Muscle of leg (tissue), 11 donors: Measurements from ENCODE around the gene ZFX. TPM values are rescaled to one million over a fixed set of nuclear protein-coding genes. Genes with fewer than 3 reads are reported as not detected.

ENCODE experiments used
- DNase-seq: peaks from one replicate; pipeline ENCODE4 v3.0.0; 2013
- H3K27ac ChIP-seq: one replicate; pipeline ENCODE4 v1.5.1; 2013; ENCODE audit warnings: mild to moderate bottlenecking, low read length, control low read depth
- H3K27me3 ChIP-seq: one replicate; pipeline ENCODE4 v1.6.1; 2013; ENCODE audit warnings: low read length; ENCODE audit not compliant: control insufficient read depth, insufficient read depth
- H3K36me3 ChIP-seq: one replicate; pipeline ENCODE4 v1.6.1; 2013; ENCODE audit warnings: low read length; ENCODE audit not compliant: control insufficient read depth, insufficient read depth
- H3K4me1 ChIP-seq: one replicate; pipeline ENCODE4 v1.6.1; 2013; ENCODE audit warnings: low read length; ENCODE audit not compliant: control insufficient read depth, insufficient read depth
- H3K4me3 ChIP-seq: one replicate; pipeline ENCODE4 v1.5.1; 2013; ENCODE audit warnings: low read length, control low read depth
- H3K9me3 ChIP-seq: replicated peaks from 2 replicates; pipeline ENCODE4 v1.6.1; 2013; ENCODE audit warnings: low read depth, low read length; ENCODE audit not compliant: control insufficient read depth
- WGBS: methylation state at CpG from one replicate; pipeline ENCODE4 v1.1.5; 2013; ENCODE audit warnings: missing lambda C conversion rate; ENCODE audit not compliant: insufficient coverage; 5-methylcytosine and 5-hydroxymethylcytosine counted together
- polyA plus RNA-seq, 8 donors: library from polyadenylated mRNA; unstranded; fragments of 120-200 nt; gene quantifications; one replicate each; pipeline versions ENCODE4 v1.2.1 to v1.2.3, GENCODE V29; 2013; ENCODE audit warnings: inconsistent platforms in 1 of 8, low replicate concordance in 1 of 8; ENCODE audit not compliant: insufficient read length in 8 of 8, insufficient read depth in 1 of 8
- total RNA-seq: library from RNA; stranded (reverse); fragments of 120-200 nt; gene quantifications from one replicate; pipeline ENCODE4 v1.2.4, GENCODE V29; 2013

Gene ZFX
- total and polyA plus RNA-seq, 9 donors = 13.8 to 47.7 (median 16.3) TPM

- no peak overlapping the region for H3K4me3 ChIP-seq
- no peaks in the 10 kb centered on the region for H3K4me1 ChIP-seq
- no CpG with 5 or more reads among the region's 2 CpGs for WGBS
- no peak for DNase-seq
- H3K27me3 ChIP-seq = no peaks in the 10 kb centered on the region
- peaks cover 14% of the 10 kb centered on the region for H3K36me3 ChIP-seq
- no peaks in the 10 kb centered on the region for H3K9me3 ChIP-seq
- no peak overlapping the region for H3K27ac ChIP-seq
These were observed 41.1 kb downstream of the ZFX start for GRCh38 chrX:24190500-24191156.

- no peak overlapping the region for H3K4me3 ChIP-seq
- no peaks in the 10 kb centered on the region for H3K9me3 ChIP-seq
- H3K4me1 ChIP-seq = no peaks in the 10 kb centered on the region
- H3K36me3 ChIP-seq = peaks cover 10% of the 10 kb centered on the region
- no CpG with 5 or more reads among the region's 1 CpG for WGBS
- no peaks in the 10 kb centered on the region for H3K27me3 ChIP-seq
- H3K27ac ChIP-seq = no peak overlapping the region
- no peak for DNase-seq
These were observed 47.0 kb downstream of the ZFX start for GRCh38 chrX:24196509-24196908.

- WGBS = no CpG with 5 or more reads among the region's 4 CpGs
- Histone ChIP-seq H3K27me3 (no peaks in the 10 kb centered on the region), H3K9me3 (no peaks in the 10 kb centered on the region), H3K4me3 (no peak overlapping the region), H3K4me1 (no peaks in the 10 kb centered on the region), H3K36me3 (peaks cover 14% of the 10 kb centered on the region), H3K27ac (no peak overlapping the region)
- no peak for DNase-seq
These were observed 48.6 kb downstream of the ZFX start for GRCh38 chrX:24198101-24198500.

DNA sequence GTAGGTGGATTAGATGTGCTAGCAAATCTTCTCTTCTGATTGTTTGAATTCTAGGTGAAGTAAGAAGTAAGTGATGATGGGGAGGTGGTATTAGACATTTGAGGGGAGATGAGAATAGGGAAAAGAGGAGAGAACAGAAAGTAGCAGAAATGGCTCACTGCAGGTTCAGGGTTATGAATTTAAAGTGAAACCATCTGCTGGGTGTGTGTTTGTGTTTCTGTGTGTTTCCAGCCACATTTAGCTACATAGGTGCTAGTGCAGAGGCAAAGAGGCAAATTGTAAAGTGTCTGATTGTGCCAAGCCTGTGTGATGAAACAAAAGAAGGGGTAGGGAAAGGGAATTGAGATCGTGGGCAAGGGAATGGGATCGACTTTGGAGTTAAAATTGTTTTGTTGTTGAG, 50.6 kb downstream of the ZFX start:
- Histone ChIP-seq H3K4me1 (no peaks in the 10 kb centered on the region), H3K27me3 (no peaks in the 10 kb centered on the region)
- no CpG with 5 or more reads among the region's 2 CpGs for WGBS

DNA sequence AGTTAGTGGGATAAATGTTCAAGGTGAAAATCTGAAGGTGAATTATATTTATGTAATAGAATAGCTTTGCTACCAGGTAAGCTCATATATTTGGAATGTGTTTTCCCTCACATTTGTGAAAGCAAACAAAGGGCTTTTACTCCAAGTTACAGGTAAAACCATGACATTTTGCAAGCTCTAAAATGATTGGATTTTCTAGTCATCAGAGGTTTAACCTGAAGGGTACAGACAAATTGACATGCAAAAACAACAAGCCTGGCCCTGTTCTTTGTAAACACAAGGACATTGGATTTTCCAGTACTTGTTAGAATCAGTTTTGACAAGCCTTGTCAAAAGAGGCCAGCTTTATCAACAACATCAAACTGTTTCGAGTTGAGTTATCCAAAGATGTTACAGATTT, 51.7 kb downstream of the ZFX start:
- Histone ChIP-seq H3K27me3 (no peaks in the 10 kb centered on the region), H3K27ac (no peak overlapping the region), H3K4me3 (no peak overlapping the region), H3K36me3 (peaks cover 14% of the 10 kb centered on the region), H3K4me1 (no peaks in the 10 kb centered on the region), H3K9me3 (no peaks in the 10 kb centered on the region)
- no peak for DNase-seq
- no CpG with 5 or more reads among the region's 1 CpG for WGBS

More for the DNA sequence above, 50.6 kb downstream of the ZFX start:
- Histone ChIP-seq H3K4me3 (no peak overlapping the region), H3K27ac (no peak overlapping the region), H3K36me3 (peaks cover 14% of the 10 kb centered on the region), H3K9me3 (no peaks in the 10 kb centered on the region)
- DNase-seq = no peak

DNA sequence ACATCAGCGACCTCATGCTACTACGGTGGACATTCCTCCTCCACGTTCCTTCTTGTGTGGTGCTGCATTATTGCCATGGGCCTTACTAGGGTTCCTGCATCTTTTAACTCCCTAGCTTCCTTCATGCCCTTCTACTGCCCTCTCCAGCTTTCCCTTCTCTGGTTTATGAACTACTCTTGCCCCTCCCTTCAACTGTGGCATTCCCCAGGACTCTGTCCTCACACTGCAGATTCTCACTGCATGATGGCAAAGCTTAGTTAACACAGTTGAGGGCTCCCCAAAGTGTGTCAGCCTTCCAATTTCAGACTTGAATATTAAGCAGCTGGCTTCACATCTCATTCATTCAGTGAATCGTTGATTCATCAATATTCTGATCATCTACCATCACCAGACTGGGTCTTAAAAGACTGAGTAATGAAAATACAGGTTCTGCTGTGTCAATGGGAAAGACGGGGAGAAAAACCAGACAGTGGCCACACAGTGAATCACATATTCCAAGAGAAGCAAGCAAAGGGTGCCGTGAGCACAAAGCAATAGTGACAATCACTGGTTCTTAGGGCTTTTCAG, 53.0 kb downstream of the ZFX start:
- Histone ChIP-seq H3K27ac (no peak overlapping the region), H3K4me3 (no peak overlapping the region), H3K36me3 (peaks cover 11% of the 10 kb centered on the region), H3K27me3 (no peaks in the 10 kb centered on the region), H3K9me3 (no peaks in the 10 kb centered on the region), H3K4me1 (no peaks in the 10 kb centered on the region)
- no peak for DNase-seq
- 88% methylated on average over 5 of the region's 6 CpGs for WGBS

- no peaks in the 10 kb centered on the region for H3K27me3 ChIP-seq
- no peak overlapping the region for H3K27ac ChIP-seq
- H3K4me3 ChIP-seq = no peak overlapping the region
- H3K4me1 ChIP-seq = no peaks in the 10 kb centered on the region
- H3K9me3 ChIP-seq = no peaks in the 10 kb centered on the region
- peaks cover 15% of the 10 kb centered on the region for H3K36me3 ChIP-seq
- no peak for DNase-seq
- 91% methylated on average over 13 of the region's 13 CpGs for WGBS
These were observed 53.7 kb downstream of the ZFX start for GRCh38 chrX:24203072-24203808.

DNA sequence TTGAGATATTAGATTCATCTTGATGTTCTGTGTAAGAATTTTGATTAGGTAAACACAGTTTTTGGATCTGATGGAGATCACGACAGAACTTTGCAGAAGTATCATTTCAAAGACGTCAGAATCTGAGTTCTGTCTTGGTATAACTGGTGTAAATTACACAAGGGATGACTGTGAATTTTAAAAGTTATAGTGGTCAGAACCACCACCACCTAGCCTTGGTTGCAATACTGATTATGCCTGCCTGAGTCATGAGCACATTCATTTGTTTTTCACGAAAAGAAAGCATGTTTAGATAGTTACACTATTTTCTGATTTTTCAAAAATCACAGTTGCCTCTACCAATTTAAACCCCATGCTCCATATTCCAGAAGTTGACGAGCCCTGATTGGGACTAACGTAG, 54.8 kb downstream of the ZFX start:
- no peak overlapping the region for H3K4me3 ChIP-seq
- H3K4me1 ChIP-seq = no peaks in the 10 kb centered on the region
- peaks cover 22% of the 10 kb centered on the region for H3K36me3 ChIP-seq
- no peak overlapping the region for H3K27ac ChIP-seq
- WGBS = 80% methylated on average over 2 of the region's 5 CpGs
- H3K9me3 ChIP-seq = no peaks in the 10 kb centered on the region
- H3K27me3 ChIP-seq = no peaks in the 10 kb centered on the region
- DNase-seq = no peak

GRCh38 chrX:24204958-24205357, 55.4 kb downstream of the ZFX start:
- Histone ChIP-seq H3K27ac (no peak overlapping the region), H3K27me3 (no peaks in the 10 kb centered on the region), H3K4me1 (no peaks in the 10 kb centered on the region), H3K9me3 (no peaks in the 10 kb centered on the region), H3K36me3 (peaks cover 27% of the 10 kb centered on the region), H3K4me3 (no peak overlapping the region)
- no CpG with 5 or more reads among the region's 1 CpG for WGBS
- DNase-seq = no peak

- Histone ChIP-seq H3K27ac (no peak overlapping the region), H3K27me3 (no peaks in the 10 kb centered on the region), H3K4me1 (no peaks in the 10 kb centered on the region), H3K9me3 (no peaks in the 10 kb centered on the region), H3K36me3 (peaks cover 41% of the 10 kb centered on the region), H3K4me3 (no peak overlapping the region)
- no peak for DNase-seq
- WGBS = no CpG with 5 or more reads among the region's 2 CpGs
These were observed 58.3 kb downstream of the ZFX start for GRCh38 chrX:24207826-24208225.
